ENCODE measurements around the gene TAB2.

DNA sequence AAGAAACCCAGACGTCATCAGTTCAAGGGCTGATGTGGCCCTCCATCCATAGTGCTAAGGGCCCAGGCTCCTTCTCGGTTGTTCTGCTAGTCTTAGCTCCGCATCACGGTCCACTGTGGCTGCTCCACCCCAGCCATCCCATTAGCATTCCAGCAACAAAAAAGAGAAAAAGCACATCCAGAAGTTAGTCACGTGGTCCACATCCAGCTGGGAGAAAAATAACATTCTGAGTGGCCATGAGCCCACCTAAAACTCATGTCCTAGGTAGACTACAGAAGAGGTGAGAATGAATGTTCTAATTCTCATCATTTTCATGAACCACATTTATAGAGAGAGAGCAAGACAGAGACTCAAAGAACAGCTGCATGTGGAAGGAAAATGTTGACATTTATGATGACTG is 49.4 kb upstream of the TAB2 start:
- TF ChIP-seq CTCF (IDR thresholded peaks at IDR 0.05) (no peak), EZH2 (IDR thresholded peaks at IDR 0.05; ENCODE audit: borderline replicate concordance, insufficient read depth, low read depth, low read length, poor library complexity, severe bottlenecking) (no peak)
